Measurements from ENCODE around the gene EFNA1.

Gene EFNA1

DNA sequence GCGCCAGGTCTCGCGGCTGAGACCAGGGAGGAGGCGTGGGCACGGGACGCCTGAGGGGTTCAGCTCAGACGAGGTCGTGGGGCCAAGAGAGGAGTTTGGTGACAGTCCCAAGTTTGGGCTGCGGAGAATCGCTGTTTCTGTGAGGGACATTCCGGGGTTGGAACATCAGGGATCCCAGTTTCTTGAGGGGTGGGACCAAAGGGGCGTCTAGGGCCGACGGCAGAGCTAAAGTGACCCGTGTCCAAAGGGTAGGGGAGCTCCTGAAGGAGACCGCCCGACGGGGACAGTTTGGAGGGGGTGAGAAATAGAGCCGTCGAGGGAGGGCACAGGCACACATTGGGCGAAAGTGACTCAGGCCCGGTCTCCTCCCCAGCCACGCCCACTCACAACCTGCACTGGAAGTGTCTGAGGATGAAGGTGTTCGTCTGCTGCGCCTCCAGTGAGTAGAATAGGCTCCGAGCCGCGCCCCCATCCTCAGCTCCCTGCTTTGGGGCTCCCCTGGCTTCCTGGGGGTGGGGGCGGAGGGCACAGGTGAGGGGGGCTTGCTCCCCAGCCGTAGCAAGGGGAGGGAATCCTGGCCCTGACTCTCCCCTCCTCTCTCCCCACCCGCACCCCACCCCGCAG is 42.1 kb upstream of the EFNA1 start:
- H3K4me1 ChIP-seq (ENCODE audit: insufficient read depth, low read length), result peaks cover 3% of the 10 kb centered on the region; the same call in 1 of the 2 replicates
- no peaks in the 10 kb centered on the region for H3K36me3 ChIP-seq (ENCODE audit: insufficient read depth, low read length)
- peak overlapping the region; percentile 95; the same call in 1 of the 2 replicates for H3K9ac ChIP-seq (ENCODE audit: low read depth, low read length)
- no peaks in the 10 kb centered on the region for H3K9me3 ChIP-seq (ENCODE audit: control insufficient read depth, insufficient read depth, low read length)

DNA sequence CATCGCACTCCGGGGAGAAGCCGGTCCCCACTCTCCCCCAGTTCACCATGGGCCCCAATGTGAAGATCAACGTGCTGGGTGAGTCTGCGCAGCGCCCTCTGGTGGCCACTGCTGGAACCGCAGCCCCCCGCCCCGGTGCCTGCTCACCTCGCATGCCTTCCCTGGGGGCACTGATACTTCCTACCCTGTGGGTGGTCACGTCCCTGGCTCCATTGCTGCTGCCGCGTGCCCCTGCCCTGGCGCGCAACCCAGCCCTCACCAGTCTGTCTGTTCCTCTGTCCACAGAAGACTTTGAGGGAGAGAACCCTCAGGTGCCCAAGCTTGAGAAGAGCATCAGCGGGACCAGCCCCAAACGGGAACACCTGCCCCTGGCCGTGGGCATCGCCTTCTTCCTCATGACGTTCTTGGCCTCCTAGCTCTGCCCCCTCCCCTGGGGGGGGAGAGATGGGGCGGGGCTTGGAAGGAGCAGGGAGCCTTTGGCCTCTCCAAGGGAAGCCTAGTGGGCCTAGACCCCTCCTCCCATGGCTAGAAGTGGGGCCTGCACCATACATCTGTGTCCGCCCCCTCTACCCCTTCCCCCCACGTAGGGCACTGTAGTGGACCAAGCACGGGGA is 41.4 kb upstream of the EFNA1 start:
- peak overlapping the region; percentile 95; the same call in 1 of the 2 replicates for H3K9ac ChIP-seq (ENCODE audit: low read depth, low read length)
- H3K4me1 ChIP-seq (ENCODE audit: insufficient read depth, low read length), result peaks cover 6% of the 10 kb centered on the region; the same call in 1 of the 2 replicates
- no peaks in the 10 kb centered on the region for H3K36me3 ChIP-seq (ENCODE audit: insufficient read depth, low read length)
- no peaks in the 10 kb centered on the region for H3K9me3 ChIP-seq (ENCODE audit: control insufficient read depth, insufficient read depth, low read length)

DNA sequence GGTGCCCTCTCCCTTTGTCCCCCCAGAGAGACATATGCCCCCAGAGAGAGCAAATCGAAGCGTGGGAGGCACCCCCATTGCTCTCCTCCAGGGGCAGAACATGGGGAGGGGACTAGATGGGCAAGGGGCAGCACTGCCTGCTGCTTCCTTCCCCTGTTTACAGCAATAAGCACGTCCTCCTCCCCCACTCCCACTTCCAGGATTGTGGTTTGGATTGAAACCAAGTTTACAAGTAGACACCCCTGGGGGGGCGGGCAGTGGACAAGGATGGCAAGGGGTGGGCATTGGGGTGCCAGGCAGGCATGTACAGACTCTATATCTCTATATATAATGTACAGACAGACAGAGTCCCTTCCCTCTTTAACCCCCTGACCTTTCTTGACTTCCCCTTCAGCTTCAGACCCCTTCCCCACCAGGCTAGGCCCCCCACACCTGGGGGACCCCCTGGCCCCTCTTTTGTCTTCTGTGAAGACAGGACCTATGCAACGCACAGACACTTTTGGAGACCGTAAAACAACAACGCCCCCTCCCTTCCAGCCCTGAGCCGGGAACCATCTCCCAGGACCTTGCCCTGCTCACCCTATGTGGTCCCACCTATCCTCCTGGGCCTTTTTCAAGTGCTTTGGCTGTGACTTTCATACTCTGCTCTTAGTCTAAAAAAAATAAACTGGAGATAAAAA is 40.7 kb upstream of the EFNA1 start:
- H3K36me3 ChIP-seq (ENCODE audit: insufficient read depth, low read length), result no peaks in the 10 kb centered on the region
- H3K4me1 ChIP-seq (ENCODE audit: insufficient read depth, low read length), result peaks cover 7% of the 10 kb centered on the region; the same call in 1 of the 2 replicates
- H3K9ac ChIP-seq (ENCODE audit: low read depth, low read length), result no peak overlapping the region
- no peaks in the 10 kb centered on the region for H3K9me3 ChIP-seq (ENCODE audit: control insufficient read depth, insufficient read depth, low read length)

GRCh38 chr1:155091071-155092051 is 36.3 kb upstream of the EFNA1 start:
- H3K9ac ChIP-seq (ENCODE audit: low read depth, low read length), result no peak overlapping the region
- H3K4me1 ChIP-seq (ENCODE audit: insufficient read depth, low read length), result peaks cover 7% of the 10 kb centered on the region; the same call in 1 of the 2 replicates
- no peaks in the 10 kb centered on the region for H3K9me3 ChIP-seq (ENCODE audit: control insufficient read depth, insufficient read depth, low read length)
- no peaks in the 10 kb centered on the region for H3K36me3 ChIP-seq (ENCODE audit: insufficient read depth, low read length)

DNA sequence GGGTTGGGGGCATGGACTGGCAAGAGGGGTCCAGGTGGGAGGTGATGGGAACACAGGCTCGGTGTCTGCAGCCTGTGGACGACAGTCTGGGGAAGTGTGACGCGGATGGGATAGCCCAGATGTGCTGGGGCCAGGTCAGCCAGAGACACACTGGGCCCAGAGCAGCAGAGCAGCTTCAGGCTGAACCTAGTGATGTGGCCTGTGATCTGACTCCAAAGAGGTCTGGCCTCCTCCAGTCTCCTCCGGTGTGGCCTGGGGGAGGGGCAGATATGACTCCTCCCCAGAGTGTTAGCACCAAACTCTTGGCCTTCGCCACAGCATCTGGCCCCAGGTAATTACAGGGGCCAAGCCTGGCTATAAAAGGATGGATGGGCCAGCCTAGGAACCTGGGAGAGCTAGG is 35.5 kb upstream of the EFNA1 start:
- peaks cover 7% of the 10 kb centered on the region; the same call in 1 of the 2 replicates for H3K4me1 ChIP-seq (ENCODE audit: insufficient read depth, low read length)
- H3K9me3 ChIP-seq (ENCODE audit: control insufficient read depth, insufficient read depth, low read length), result no peaks in the 10 kb centered on the region
- no peak overlapping the region for H3K9ac ChIP-seq (ENCODE audit: low read depth, low read length)
- no peaks in the 10 kb centered on the region for H3K36me3 ChIP-seq (ENCODE audit: insufficient read depth, low read length)

- H3K4me1 ChIP-seq (ENCODE audit: insufficient read depth, low read length), result peaks cover 4% of the 10 kb centered on the region; the same call in 1 of the 2 replicates
- H3K36me3 ChIP-seq (ENCODE audit: insufficient read depth, low read length), result no peaks in the 10 kb centered on the region
- H3K9ac ChIP-seq (ENCODE audit: low read depth, low read length), result no peak overlapping the region
- H3K9me3 ChIP-seq (ENCODE audit: control insufficient read depth, insufficient read depth, low read length), result no peaks in the 10 kb centered on the region
Observed at GRCh38 chr1:155092641-155093040, 35.0 kb upstream of the EFNA1 start.

GRCh38 chr1:155093911-155094621 is 33.6 kb upstream of the EFNA1 start:
- no peak overlapping the region for H3K9ac ChIP-seq (ENCODE audit: low read depth, low read length)
- no peaks in the 10 kb centered on the region for H3K36me3 ChIP-seq (ENCODE audit: insufficient read depth, low read length)
- H3K9me3 ChIP-seq (ENCODE audit: control insufficient read depth, insufficient read depth, low read length), result no peaks in the 10 kb centered on the region
- peaks cover 4% of the 10 kb centered on the region; the same call in 1 of the 2 replicates for H3K4me1 ChIP-seq (ENCODE audit: insufficient read depth, low read length)

DNA sequence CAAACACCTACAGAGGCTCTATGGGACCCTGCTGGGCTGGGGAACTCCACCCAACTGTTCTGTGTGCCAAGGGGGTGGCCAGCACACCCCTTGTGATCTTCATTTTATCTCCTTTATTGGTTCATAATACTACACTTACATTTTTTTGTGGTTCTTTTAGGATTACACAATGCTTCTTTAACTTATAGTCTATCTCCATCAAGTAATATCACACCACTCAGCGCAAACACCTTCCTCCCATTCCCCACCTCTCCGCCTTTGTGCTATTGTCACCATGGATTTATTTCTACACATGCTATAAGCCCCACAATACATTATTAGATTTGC is 33.1 kb upstream of the EFNA1 start:
- H3K9ac ChIP-seq (ENCODE audit: low read depth, low read length), result no peak overlapping the region
- no peaks in the 10 kb centered on the region for H3K9me3 ChIP-seq (ENCODE audit: control insufficient read depth, insufficient read depth, low read length)
- H3K36me3 ChIP-seq (ENCODE audit: insufficient read depth, low read length), result no peaks in the 10 kb centered on the region
- peaks cover 4% of the 10 kb centered on the region; the same call in 1 of the 2 replicates for H3K4me1 ChIP-seq (ENCODE audit: insufficient read depth, low read length)

- Histone ChIP-seq H3K36me3 (ENCODE audit: insufficient read depth, low read length) (no peaks in the 10 kb centered on the region), H3K9ac (ENCODE audit: low read depth, low read length) (no peak overlapping the region), H3K9me3 (ENCODE audit: control insufficient read depth, insufficient read depth, low read length) (no peaks in the 10 kb centered on the region), H3K4me1 (ENCODE audit: insufficient read depth, low read length) (no peaks in the 10 kb centered on the region)
Observed at GRCh38 chr1:155099331-155099730, 28.3 kb upstream of the EFNA1 start.

DNA sequence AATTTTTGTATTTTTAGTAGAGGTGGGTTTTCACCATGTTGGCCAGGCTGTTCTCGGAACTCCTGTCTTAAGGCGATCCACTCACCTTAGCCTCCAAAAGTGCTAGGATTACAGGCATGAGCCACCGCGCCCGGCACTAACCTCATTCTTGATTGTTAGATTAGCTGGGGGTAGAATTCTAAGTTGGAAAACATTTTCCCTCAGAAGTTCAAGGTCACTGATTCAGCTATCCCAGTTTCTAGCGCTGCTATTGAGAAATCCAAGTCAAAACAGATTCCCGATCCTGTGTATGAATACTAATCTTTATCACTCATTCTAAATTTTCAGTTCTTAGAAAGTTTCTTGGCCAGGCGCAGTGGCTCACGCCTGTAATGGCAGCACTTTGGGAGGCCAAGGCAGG is 24.4 kb upstream of the EFNA1 start:
- Histone ChIP-seq H3K9ac (ENCODE audit: low read depth, low read length) (no peak overlapping the region), H3K9me3 (ENCODE audit: control insufficient read depth, insufficient read depth, low read length) (no peaks in the 10 kb centered on the region), H3K36me3 (ENCODE audit: insufficient read depth, low read length) (no peaks in the 10 kb centered on the region), H3K4me1 (ENCODE audit: insufficient read depth, low read length) (no peaks in the 10 kb centered on the region)

DNA sequence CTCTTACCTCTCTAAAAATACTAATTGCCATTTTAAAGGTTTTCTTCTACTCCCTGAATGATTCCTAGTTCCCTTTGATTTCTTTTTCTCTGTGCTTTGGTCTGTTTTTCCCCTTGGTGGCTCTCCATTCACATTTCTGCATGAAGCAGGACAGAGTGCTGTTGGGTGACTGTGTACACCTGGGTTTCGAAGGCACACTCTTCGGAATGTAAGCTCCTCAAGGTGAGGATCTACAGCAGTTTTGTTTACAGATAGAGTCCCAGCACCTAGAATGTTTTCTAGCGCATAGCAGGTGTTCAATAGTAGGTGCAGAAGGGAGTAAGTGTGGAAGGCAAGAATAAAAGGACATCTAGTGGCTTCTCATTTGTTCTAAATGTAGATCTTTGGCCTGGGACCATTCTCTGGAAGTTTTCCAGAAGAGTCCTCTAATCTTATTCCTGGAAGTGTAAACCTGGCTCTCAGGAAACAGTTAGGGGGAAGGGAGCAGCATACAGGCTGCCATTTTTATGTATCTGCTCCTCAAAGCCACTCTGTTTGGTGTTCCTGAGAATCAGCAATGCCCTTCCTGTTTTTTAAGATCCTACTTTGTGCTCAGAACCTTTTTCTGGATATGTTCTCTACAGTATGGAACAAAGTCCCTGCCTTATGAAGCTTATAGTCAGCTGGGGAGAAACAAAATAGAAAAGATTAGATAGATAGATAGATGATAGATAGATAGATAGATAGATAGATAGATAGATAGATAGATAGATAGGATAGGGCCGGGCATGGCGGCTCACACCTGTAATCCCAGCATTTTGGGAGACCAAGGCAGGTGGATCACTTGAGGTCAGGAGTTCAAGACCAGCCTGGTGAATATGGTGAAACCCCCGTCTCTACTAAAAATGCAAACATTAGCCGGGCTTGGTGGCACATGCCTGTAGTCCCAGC is 22.8 kb upstream of the EFNA1 start:
- no peaks in the 10 kb centered on the region for H3K36me3 ChIP-seq (ENCODE audit: insufficient read depth, low read length)
- no peak overlapping the region for H3K9ac ChIP-seq (ENCODE audit: low read depth, low read length)
- H3K4me1 ChIP-seq (ENCODE audit: insufficient read depth, low read length), result no peaks in the 10 kb centered on the region
- no peaks in the 10 kb centered on the region for H3K9me3 ChIP-seq (ENCODE audit: control insufficient read depth, insufficient read depth, low read length)

GRCh38 chr1:155105604-155106011 is 22.1 kb upstream of the EFNA1 start:
- Histone ChIP-seq H3K9me3 (ENCODE audit: control insufficient read depth, insufficient read depth, low read length) (no peaks in the 10 kb centered on the region), H3K9ac (ENCODE audit: low read depth, low read length) (no peak overlapping the region), H3K4me1 (ENCODE audit: insufficient read depth, low read length) (no peaks in the 10 kb centered on the region), H3K36me3 (ENCODE audit: insufficient read depth, low read length) (no peaks in the 10 kb centered on the region)

- no peak overlapping the region for H3K9ac ChIP-seq (ENCODE audit: low read depth, low read length)
- no peaks in the 10 kb centered on the region for H3K4me1 ChIP-seq (ENCODE audit: insufficient read depth, low read length)
- H3K9me3 ChIP-seq (ENCODE audit: control insufficient read depth, insufficient read depth, low read length), result no peaks in the 10 kb centered on the region
- no peaks in the 10 kb centered on the region for H3K36me3 ChIP-seq (ENCODE audit: insufficient read depth, low read length)
Observed at GRCh38 chr1:155106862-155107261, 20.8 kb upstream of the EFNA1 start.
